ENCODE data around the gene VTI1A. TPM values are rescaled to one million over a fixed set of nuclear protein-coding genes. Genes with fewer than 3 reads are reported as not detected.

Gene VTI1A
- polyA plus RNA-seq, 1 experiment = 20.4 TPM

- Histone ChIP-seq H3K9me3 (ENCODE audit: control insufficient read depth, insufficient read depth, low read length) (peaks cover 5% of the 10 kb centered on the region), H3K4me3 (ENCODE audit: low read depth, low read length) (no peak overlapping the region), H3K27ac (ENCODE audit: low read depth, low read length) (no peak overlapping the region), H3K27me3 (ENCODE audit: control insufficient read depth, insufficient read depth, low read length) (no peaks in the 10 kb centered on the region)
- CTCF ChIA-PET = no interaction called here
- DNase-seq (ENCODE audit: low read depth, low spot score) = no peak
- POLR2A ChIA-PET = no interaction called here
- no peak for TF ChIP-seq CTCF (IDR thresholded peaks at IDR 0.05; ENCODE audit: low read depth, low read length)
Observed at GRCh38 chr10:112834751-112835181, 387.8 kb downstream of the VTI1A start.

DNA sequence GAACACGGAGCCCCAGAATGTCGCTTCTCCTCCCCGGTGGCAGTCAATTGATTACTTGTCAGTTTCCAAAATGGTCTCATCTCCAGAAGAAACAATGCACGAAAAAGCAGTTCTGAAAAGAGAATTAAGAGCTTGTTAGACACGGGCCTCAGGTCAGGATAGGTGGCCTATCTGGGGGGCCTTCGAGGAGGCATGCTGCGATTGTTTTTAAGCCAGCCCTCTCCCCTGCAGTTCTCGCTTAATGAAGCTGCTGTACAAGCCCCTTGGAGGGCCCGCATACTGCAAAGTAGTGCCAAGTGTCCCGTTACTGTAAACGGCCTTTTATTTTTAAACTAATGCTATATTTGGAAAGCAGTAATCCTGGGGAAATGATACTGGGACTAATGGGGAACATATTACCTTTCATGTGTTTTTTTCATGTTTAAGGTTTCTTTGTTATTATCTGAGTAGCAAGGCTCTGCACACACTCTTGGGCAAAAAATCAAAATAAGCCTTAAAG, 388.3 kb downstream of the VTI1A start:
- ChIA-PET POLR2A (no interaction called here), CTCF (no interaction called here)
- no peak overlapping the region for H3K4me3 ChIP-seq (ENCODE audit: low read depth, low read length)
- no peak for TF ChIP-seq CTCF (IDR thresholded peaks at IDR 0.05; ENCODE audit: low read depth, low read length)
- H3K27me3 ChIP-seq (ENCODE audit: control insufficient read depth, insufficient read depth, low read length) = peaks cover 2% of the 10 kb centered on the region
- peaks cover 10% of the 10 kb centered on the region for H3K9me3 ChIP-seq (ENCODE audit: control insufficient read depth, insufficient read depth, low read length)
- H3K27ac ChIP-seq (ENCODE audit: low read depth, low read length) = no peak overlapping the region
- no peak for DNase-seq (ENCODE audit: low read depth, low spot score)

- ChIA-PET POLR2A (no interaction called here), CTCF (no interaction called here)
- H3K4me3 ChIP-seq (ENCODE audit: low read depth, low read length) = no peak overlapping the region
- peaks cover 4% of the 10 kb centered on the region for H3K27me3 ChIP-seq (ENCODE audit: control insufficient read depth, insufficient read depth, low read length)
- no peak overlapping the region for H3K27ac ChIP-seq (ENCODE audit: low read depth, low read length)
- TF ChIP-seq CTCF (IDR thresholded peaks at IDR 0.05; ENCODE audit: low read depth, low read length) = no peak
- peaks cover 12% of the 10 kb centered on the region for H3K9me3 ChIP-seq (ENCODE audit: control insufficient read depth, insufficient read depth, low read length)
- DNase-seq (ENCODE audit: low read depth, low spot score) = no peak
Observed at GRCh38 chr10:112835944-112836451, 389.0 kb downstream of the VTI1A start.

- H3K27ac ChIP-seq (ENCODE audit: low read depth, low read length) = no peak overlapping the region
- H3K9me3 ChIP-seq (ENCODE audit: control insufficient read depth, insufficient read depth, low read length) = peaks cover 12% of the 10 kb centered on the region
- peaks cover 4% of the 10 kb centered on the region for H3K27me3 ChIP-seq (ENCODE audit: control insufficient read depth, insufficient read depth, low read length)
- DNase-seq (ENCODE audit: low read depth, low spot score) = no peak
- CTCF ChIA-PET = no interaction called here
- no peak for TF ChIP-seq CTCF (IDR thresholded peaks at IDR 0.05; ENCODE audit: low read depth, low read length)
- POLR2A ChIA-PET = no interaction called here
- no peak overlapping the region for H3K4me3 ChIP-seq (ENCODE audit: low read depth, low read length)
Observed at GRCh38 chr10:112838784-112839481, 391.9 kb downstream of the VTI1A start.

- H3K27ac ChIP-seq (ENCODE audit: low read depth, low read length) = no peak overlapping the region
- peaks cover 4% of the 10 kb centered on the region for H3K27me3 ChIP-seq (ENCODE audit: control insufficient read depth, insufficient read depth, low read length)
- no peak for TF ChIP-seq CTCF (IDR thresholded peaks at IDR 0.05; ENCODE audit: low read depth, low read length)
- POLR2A ChIA-PET = interaction anchor here (0.5 kb wide), 1 partner anchor 9 kb away, joined by 11 read pairs; no protein-coding TSS in a partner anchor
- no peak overlapping the region for H3K4me3 ChIP-seq (ENCODE audit: low read depth, low read length)
- H3K9me3 ChIP-seq (ENCODE audit: control insufficient read depth, insufficient read depth, low read length) = peaks cover 16% of the 10 kb centered on the region
- no peak for DNase-seq (ENCODE audit: low read depth, low spot score)
- CTCF ChIA-PET = interaction anchor here (0.5 kb wide), 1 partner anchor 118 kb away, joined by 3 read pairs; no protein-coding TSS in a partner anchor
Observed at GRCh38 chr10:112839928-112840654, 393.1 kb downstream of the VTI1A start.
